DMS79 treated with DMSO at 0.1 percent for 48 hours (cell line): ENCODE data around the gene CPVL.
"Not testable (repeated sequence)": the region's sequence is repeated elsewhere in the genome, so short reads cannot be mapped to it uniquely, and the experiment has no call there.

Experiments
- DNase-seq: peaks from one replicate; lab custom pipeline; 2025; lab: John Stamatoyannopoulos, UW

CPVL gene

DNA sequence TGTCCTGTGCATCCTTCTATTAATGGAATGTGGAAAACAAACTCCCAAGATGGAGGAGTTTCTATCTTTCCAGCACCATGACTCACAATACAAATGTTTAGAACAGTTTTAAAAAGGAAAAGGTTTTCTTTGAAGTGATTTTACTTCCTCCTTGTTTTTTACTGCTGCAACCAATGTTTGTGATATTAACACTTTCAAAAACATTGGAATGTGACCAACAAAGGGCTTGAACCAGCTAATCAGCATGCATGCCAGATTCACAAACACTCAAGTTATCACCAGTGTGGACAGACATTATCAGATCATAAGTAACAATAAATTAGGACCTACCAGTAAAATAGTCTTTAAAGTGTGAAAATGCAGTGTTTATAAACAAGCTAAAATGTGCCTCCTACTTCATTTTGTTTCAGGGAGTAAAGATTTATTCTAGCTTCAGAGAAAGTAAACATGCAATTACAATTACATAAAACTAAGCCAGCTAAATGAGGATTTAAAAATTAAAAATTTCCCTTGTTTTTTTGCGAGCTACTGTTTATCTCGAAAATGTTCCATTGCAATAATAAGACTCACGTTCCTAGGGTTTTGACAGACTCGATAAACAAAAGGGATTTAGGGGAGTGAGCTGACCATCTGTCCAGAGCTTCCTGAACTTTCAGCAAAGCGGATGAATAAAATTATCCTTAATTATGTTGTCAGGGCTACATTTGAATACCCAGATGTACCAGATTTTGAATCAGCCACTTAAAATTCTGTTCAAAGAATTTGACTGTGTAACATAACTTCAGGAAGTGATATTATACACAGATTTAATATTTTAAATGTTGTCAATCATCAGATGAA is 29.8 kb downstream of the CPVL start:
- no peak for DNase-seq

DNA sequence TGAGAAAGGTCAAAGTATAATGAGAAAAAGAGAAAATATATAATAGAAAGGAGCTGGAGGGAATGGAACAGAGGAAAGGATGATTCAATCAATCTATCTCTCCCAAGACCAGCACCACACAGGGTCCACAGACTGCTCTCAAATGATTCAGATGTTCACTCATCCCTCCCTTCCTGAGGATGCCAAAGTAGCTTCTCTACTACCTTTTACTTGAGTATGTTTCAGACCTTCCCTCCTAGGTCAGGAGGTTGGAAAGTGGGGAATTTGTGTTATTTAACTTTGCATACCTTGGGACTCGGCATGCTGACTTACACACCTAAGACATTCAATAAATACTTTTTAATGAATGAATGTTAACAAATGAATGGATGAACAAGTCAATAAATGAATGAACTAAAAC is 30.6 kb downstream of the CPVL start:
- no peak for DNase-seq

DNA sequence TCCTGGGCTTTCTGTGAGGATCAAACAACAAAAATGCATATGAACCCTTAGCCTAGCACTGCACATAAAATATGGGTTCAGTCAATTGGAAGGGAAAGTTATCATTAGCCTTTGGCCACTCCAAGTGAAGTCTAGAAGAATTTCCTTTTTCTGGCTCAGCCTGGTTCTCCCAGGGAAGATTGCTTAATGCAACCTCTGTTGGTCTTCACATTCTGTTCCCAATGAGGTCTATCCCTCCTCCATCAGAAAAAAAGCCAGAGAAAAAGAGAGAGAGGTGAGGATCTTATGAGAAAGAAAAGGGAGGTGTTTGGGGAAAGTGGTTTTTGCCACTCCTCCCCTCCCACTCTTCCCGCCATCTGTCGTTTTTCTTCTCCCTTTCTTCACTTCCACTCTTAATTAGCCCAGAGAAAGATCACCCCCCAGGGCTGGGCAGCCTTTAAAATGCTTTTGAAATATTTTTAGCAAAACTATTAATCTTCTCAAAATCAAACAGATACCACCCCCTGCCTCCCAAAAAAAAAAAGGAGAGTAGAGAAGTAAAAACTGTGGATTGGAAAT is 31.1 kb downstream of the CPVL start:
- no peak for DNase-seq

DNA sequence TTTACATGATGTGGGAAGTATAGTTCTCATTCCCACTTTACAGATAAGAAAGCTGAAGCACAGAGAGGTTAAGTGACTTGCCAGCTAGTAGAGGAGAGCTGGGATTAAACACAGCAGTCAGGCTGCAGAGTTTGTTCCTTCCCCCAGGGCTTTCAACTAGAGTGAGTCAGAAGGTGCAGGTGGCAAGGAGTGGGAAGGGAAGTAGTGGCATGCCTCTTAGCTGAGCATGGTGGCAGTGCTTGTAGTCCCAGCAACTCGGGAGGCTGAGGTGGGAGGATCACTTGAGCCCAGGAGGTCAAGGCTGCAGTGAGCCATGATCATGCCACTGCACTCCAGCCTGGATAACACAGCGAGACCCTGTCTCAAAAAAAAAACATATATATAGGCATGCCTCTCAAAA is 32.1 kb downstream of the CPVL start:
- DNase-seq: not testable (repeated sequence)

DNA sequence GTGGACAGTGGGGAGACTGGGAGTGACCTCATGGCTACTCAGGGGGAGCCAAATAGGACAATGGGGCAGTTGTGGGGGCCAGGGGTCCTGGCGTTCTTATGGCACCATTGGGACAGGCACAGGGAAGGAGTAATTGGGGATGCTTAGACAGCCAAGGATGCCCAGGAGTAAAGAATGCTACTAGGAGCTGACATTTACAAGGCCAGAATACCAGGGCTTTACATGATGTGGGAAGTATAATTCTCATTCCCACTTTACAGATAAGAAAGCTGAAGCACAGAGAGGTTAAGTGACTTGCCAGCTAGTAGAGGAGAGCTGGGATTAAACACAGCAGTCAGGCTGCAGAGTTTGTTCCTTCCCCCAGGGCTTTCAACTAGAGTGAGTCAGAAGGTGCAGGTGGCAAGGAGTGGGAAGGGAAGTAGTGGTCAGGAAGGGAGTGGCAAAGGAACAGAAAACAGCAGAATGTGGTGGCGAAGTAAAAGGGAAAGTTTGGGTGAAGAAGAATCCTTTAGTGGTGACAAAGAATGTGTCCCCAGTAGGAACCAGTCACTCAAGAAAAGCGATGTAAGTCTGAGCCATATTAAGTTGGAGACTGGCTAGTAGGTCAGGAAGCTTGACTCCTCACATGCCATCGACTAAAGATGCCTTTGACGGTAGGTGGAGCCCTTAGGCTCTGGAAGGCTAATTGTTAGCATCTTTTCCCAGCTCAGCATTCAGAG is 32.8 kb downstream of the CPVL start:
- no peak for DNase-seq

DNA sequence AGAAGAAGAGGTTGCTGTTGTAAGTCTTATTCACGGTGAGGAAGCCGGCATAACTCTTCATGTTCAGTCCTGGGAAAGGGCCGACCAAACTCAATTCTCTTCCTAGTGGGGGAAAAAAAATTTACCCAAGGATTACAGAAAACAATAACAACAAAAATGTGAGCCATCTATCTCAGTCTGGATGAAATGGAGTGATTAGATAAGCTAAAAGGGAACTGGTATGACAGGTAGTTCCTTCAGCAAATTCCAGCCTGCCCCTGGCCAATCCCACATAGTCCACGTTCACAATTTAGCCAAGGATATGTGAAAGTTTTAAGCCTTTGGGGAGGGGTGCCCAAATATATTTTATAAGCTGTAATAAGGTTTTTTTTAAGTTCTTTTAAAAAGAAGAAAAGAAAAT is 33.6 kb downstream of the CPVL start:
- no peak for DNase-seq

DNA sequence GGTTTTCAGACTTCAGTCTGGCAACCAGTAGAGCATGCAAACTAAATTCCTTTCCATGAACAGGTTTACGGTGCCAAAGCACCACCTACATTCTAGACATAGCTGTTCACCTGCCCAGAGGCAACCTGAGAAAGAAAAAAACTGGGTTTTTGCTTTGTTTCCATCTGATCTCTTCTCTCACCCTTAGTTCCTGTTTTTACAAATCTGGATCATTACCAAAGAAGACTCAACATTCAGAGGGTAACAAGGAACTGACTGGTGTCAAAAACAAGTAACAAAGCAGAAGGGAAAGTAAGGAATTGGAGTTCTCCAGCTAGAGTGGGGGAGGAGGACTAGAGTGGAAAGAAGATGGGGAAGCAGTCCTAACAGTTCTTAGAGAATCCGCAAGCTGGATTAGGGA is 36.4 kb downstream of the CPVL start:
- no peak for DNase-seq

DNA sequence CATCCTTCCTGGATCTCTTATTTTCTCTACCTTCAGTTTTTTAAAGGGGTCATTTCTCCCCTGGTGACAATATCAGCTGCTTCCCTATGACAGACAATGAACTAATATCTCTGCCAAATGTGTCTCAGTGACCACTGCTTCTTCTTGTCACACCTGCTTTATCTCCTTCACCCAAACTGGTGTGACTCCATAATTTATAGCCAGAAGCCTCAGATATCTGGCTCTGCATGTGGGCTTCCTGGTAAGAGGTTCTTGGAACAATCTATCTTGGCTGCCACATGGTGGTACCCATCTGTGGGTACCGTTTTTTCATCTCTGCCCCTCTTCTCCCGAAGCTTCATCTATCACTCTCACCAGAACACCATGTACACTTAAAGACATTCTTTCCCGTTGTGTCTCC is 37.0 kb downstream of the CPVL start:
- no peak for DNase-seq

DNA sequence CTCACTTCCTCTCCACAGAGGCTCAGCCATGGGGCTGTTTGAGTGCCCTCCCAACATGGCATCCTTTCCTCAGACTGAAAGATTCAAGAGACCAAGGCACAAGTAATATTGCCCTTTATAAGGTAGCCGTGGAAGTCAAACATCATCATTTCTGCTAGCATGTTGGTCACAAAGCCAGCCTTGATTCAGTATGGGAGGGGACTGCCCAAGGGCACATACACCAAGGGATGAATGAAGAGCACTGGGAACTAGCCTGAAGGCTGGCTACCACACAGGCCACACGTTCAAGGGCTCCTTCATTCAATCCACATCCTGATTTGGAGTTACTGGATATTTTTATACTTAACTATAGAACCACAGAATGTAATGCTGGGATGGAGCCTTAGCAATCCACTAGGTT is 39.3 kb downstream of the CPVL start:
- no peak for DNase-seq

DNA sequence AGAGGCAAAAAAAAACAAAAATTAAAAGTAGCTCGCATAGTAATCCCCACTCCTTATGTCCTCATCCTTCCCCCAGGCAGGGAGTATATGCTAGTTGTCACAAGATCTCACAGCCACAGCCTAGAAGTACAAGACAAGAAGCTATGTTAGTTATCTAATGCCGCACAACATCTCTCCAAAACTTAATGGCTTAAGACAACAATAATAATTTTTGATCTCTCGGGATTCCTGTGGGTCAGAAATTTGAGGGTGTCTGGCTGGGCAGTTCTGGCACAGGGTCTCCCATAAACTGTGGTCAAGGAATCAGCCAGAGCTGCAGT is 39.7 kb downstream of the CPVL start:
- DNase-seq: no peak

DNA sequence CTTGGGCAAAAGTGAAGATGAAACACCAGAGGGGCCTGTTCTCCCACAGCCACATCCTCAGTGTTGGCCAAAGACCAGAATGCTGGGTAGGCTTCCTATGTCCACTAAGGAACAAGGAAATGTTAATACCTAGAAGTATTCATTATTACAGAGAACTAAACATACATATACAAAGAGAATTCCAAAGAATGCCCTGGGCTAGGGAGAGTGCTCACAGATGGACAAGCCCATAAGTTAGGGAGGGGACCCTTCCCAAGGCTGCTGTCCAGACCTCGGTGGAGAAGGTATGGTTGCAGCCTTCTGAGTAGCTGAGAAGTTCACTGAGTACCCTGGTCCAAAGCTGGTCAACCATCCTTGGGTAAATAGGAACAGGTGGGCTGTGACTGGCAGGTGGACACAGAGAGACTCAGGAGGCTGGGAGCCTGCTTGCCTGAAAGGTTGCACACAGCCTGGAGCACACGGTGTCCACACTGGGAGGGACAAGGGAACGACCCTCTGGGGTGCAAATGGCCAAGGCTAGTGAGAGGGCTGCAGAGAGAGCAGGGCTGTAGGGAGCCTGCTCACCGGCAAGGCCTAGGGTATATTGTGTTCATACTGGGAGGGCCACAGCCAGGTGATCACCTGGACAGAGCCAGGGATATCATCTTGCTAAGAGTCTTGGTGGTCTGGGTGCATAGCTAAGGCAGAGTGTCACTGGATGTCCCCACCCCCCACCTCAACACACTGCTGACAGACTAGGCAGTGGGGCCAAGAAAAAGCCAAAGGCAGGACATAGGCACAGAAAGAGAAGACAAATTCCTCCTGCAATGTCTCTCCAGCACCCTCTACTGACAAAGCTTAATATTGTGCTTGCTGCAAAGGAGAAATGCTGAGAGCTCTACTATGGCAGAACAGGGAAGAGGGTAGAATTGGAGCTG is 40.3 kb downstream of the CPVL start:
- DNase-seq: peak; percentile 74

DNA sequence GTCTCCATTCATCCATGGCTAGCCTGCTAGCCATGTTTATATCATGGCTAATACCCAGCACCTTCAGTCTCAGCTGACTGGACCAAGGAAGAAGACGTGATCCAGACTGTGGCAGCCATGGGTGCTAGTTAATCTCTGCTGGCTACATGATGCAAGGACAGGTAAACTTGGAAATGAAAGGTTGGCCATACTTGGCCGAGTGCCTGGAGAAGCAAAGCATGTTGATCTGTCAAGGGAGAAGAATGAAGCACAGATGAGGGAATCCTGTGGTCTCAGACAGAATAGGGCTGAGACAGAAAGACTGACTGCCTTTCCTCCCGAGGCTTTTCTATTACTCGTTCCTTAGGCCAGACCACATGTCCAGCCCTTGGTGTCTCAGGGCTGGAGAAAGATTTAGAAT is 41.1 kb downstream of the CPVL start:
- DNase-seq: no peak

DNA sequence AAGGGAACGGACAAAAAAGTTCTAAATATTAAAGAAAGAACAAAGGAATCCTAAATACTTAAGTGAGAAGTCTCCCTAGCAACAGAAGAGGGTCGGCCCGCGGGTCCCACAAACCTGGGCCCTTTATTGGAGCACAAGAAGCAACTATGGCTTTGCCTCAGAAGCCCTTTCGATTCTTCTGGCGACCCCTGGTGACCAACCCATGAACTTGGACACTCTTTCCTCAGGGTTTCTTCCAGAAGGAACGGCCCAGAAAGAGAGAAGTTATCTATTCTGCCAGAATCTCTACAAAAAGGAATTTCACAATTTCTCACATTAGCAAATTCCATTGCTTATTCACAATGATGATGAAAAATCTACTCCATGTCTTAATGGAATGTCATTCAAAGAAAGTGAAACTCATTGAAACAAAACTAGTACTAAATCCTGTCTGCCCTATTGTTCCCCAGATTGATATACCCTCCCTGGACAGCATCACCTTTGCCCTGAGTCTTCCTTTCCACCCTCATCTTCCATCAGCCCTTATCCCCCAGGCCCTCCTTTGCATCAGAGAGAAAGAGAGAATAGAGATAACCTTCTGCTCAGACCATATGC is 43.7 kb downstream of the CPVL start:
- DNase-seq: peak; percentile 26

DNA sequence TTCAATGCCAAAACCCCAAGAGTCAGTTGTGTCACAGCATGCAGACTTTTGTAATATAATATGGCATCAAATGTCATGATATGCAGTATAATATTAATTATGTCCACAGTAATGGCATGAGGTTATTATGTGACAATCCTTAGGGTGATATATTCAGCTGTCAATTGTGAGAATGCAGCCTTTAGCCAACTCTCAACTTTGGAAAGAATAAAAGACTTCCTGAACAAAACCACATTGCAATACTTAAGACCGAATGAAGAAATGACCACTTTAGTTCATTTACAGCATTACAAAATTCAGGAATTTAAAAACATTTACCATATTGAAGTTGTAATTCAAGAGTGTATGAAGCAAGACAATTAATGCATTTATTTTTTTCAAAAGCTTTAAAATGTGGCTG is 45.4 kb downstream of the CPVL start:
- no peak for DNase-seq

DNA sequence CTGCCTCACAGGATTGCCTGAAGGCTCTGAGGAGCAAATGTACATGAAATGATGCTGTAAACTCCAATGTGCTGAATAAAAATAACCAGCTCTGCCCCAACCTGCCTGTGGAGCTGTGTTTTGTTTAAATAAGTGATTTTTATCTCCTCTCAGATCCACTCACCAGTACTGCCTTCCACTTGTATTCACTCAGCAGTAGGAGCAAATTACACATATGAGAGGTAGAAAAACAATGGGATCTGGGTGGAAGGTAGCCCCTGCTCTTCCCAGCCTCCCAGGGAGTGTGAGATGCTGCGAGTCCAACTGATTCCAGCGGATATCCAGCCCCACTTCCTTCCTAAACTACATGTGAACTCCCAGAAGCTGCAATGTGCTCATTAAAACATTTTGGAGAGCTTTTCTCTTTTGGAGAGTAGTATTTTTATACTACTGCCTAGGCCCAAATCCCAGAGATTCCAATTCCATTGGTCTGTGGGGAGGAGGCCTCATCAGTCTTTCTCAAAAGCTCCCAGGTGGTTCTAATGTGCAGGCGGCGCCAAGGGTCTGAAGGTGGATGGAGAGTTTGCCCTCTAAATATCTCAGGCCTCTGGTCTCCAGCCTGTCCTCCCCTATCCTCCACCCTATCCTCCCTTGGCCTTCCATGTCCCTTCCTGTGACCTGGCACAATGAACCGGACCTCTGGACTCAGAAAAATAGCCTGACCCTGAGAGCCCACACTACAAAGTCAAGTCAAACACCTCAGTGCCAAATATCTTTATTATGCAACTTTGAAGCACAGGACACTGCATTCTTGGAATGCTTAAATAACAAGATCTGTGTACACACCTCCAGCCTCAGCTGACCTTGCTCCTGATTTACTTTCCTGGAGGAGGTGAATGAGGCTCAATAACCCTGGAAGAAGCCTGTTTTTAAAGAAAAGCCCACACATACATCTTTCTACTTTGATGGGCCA is 46.2 kb downstream of the CPVL start:
- no peak for DNase-seq

DNA sequence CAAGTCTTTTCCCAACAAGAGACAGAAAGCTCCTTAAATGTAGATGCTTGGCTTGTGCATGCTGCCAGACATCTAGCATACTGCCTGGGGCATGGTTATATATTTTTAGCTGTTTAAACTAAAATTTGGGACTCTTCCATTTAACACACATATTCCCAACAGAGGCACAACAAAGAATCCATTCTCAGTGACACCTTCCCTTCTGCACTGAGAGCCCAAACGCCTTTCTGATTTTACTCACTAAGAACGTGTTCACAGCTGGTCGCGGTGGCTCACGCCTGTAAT is 49.9 kb downstream of the CPVL start:
- no peak for DNase-seq

DNA sequence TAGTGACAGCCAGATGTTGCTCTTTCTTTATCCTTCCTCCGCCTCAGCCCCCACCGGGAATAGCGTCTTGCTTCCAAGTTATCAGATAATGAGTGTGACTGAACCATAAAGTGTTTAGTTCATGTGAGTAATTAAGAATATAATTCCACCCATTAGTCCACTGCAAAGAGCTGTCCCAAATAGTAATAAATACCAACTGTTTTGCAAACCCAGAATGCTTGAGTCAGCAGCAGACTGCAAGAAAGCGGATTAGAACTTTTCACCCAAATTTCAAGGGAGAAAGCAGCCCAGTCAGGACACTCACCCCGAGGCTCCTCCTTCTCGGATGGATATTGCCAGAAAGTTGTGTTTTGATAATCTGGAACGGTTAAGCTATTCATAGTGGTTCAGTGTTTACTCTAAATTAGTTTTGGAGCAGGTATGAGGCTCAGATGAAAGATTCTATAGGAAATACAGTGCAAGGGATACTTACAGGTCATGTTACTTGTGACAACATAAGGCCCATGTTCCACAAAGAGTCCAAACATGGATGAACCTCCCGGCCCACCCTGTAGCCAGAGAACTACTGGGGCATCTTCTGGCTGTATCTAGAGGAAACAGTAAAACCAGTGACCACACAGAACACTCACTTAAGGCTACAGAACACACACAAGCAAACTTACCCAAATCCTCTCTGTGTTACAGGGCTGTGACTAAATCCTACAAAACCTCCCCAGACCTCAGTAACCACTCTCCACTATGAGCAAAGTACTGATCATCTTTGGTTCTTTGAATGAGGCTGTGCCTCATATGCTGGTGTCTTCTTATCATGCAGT is 50.5 kb downstream of the CPVL start:
- DNase-seq: no peak

DNA sequence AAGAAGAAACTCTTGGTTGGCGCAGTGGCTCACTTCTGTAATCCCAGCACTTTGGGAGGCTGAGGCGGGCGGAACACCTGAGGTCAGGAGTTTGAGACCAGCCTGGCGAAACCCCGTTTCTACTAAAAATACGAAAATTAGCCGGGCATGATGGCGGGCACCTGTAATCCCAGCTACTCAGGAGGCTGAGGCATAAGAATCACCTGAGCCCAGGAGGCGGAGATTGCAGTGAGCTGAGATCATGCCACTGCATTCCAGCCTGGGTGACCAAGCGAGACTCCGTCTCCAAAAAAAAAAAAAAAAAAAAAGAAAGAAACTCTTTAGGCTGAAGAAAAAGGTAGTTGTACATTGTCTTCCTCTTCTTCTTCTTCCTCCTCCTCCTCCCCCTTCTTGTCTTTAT is 53.2 kb downstream of the CPVL start:
- not testable (repeated sequence) for DNase-seq

DNA sequence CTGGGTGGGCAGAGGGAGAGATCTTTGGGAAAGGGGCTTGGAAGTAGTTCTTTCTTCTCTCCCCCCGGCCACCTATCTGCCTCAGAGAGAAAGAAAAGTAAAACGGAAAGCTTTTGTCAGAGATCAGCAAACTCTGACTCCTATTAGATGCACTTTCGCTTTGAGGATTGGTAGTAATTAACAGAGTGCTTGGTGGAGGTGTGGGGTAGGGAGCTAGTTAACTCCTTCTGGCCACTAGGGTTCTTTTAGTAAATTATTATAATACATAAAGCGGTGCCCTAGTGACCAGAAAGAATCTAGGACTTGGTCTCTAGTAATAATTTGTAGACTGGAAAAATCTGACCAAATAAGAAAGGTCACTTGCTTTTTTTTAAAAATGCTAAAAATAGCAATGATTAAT is 54.6 kb downstream of the CPVL start:
- no peak for DNase-seq
